22Rv1 (cell line): ENCODE measurements around the gene FBXW12.

Experiments
- H3K27ac ChIP-seq: fragments of 450-650 bp; 2 replicates; pipeline ENCODE4 v1.5.1; 2017
- CTCF ChIP-seq: fragments of 450-650 bp; IDR thresholded peaks from 2 replicates; pipeline ENCODE4 v1.5.1; 2017; ENCODE audit warnings: mild to moderate bottlenecking
- ZFX ChIP-seq: fragments of 450-650 bp; IDR thresholded peaks from 2 replicates; pipeline ENCODE4 v1.6.1; 2017; ENCODE audit warnings: antibody characterized with exemption, borderline replicate concordance

The FBXW12 gene

GRCh38 chr3:48422681-48423080 lies 50.7 kb downstream of the FBXW12 start:
- TF ChIP-seq ZFX (no peak), CTCF (no peak)

GRCh38 chr3:48423241-48423882 lies 51.3 kb downstream of the FBXW12 start:
- no peak for TF ChIP-seq CTCF
- no peak for TF ChIP-seq ZFX
- no peak overlapping the region for H3K27ac ChIP-seq

More at GRCh38 chr3:48422681-48423080, 50.7 kb downstream of the FBXW12 start:
- no peak overlapping the region for H3K27ac ChIP-seq

- H3K27ac ChIP-seq = no peak overlapping the region
- no peak for TF ChIP-seq ZFX
- TF ChIP-seq CTCF = no peak
Measured at GRCh38 chr3:48423883-48424695, 52.1 kb downstream of the FBXW12 start.

GRCh38 chr3:48425281-48425812 lies 53.3 kb downstream of the FBXW12 start:
- H3K27ac ChIP-seq = no peak overlapping the region
- TF ChIP-seq CTCF (no peak), ZFX (no peak)

- TF ChIP-seq CTCF (no peak), ZFX (no peak)
- no peak overlapping the region for H3K27ac ChIP-seq
Measured at GRCh38 chr3:48426401-48426909, 54.4 kb downstream of the FBXW12 start.

- TF ChIP-seq ZFX = no peak
- TF ChIP-seq CTCF = no peak
- peak overlapping the region; percentile 94; the same call in 1 of the 2 replicates for H3K27ac ChIP-seq
Measured at GRCh38 chr3:48426944-48427629, 55.1 kb downstream of the FBXW12 start.
